GM12878 (cell line): ENCODE results near the gene RAB3IL1.

Source experiments
- BMI1 ChIP-seq: fragments of 450-650 bp; IDR thresholded peaks from 2 replicates; pipeline ENCODE4 v1.6.1; 2016; ENCODE audit warnings: mild to moderate bottlenecking, moderate library complexity, borderline replicate concordance
- E2F8 ChIP-seq: fragments of 450-650 bp; IDR thresholded peaks from 2 replicates; pipeline ENCODE4 v1.6.1; 2018; ENCODE audit warnings: mild to moderate bottlenecking, low read depth, moderate library complexity; ENCODE audit not compliant: partially characterized antibody
- MAX ChIP-seq: IDR thresholded peaks from 2 replicates; pipeline ENCODE4 v1.6.1; 2012; ENCODE audit warnings: low read depth, low read length, improper control_type of control experiment
- POLR2A ChIP-seq: IDR thresholded peaks from 2 replicates; pipeline ENCODE4 v1.6.1; 2011; ENCODE audit warnings: low read depth, mild to moderate bottlenecking, low read length
- RAD51 ChIP-seq: fragments of 450-650 bp; IDR thresholded peaks from 2 replicates; pipeline ENCODE4 v1.6.1; 2016; ENCODE audit warnings: moderate library complexity, mild to moderate bottlenecking, inconsistent platforms
- SMC3 ChIP-seq: IDR thresholded peaks from 2 replicates; pipeline ENCODE4 v1.6.1; 2011; ENCODE audit warnings: low read length, improper control_type of control experiment, borderline replicate concordance
- SRF ChIP-seq, 2 experiments: IDR thresholded peaks; 2 replicates each; pipeline ENCODE4 v1.6.1; 2011; ENCODE audit warnings: low read depth in 2 of 2, low read length in 2 of 2, mild to moderate bottlenecking in 1 of 2, moderate library complexity in 1 of 2
- ZBED1 ChIP-seq: IDR thresholded peaks from 2 replicates; pipeline ENCODE4 v1.6.1; 2016; ENCODE audit warnings: borderline replicate concordance
- TF ChIP-seq, protein P1 (sequence below), 3 experiments: IDR thresholded peaks in 2 of 3; conservative IDR thresholded peaks in 1 of 3; 2 replicates each; pipeline ENCODE4 v1.5.1; 2011; ENCODE audit warnings: low read depth in 3 of 3, low read length in 3 of 3, mild to moderate bottlenecking in 3 of 3, control low read depth in 2 of 3, moderate library complexity in 2 of 3, inconsistent platforms in 1 of 3, mixed read lengths in 1 of 3; ENCODE audit not compliant: control insufficient read depth in 2 of 3, insufficient read depth in 1 of 3; ENCODE audit errors: extremely low read depth in 1 of 3

DNA sequence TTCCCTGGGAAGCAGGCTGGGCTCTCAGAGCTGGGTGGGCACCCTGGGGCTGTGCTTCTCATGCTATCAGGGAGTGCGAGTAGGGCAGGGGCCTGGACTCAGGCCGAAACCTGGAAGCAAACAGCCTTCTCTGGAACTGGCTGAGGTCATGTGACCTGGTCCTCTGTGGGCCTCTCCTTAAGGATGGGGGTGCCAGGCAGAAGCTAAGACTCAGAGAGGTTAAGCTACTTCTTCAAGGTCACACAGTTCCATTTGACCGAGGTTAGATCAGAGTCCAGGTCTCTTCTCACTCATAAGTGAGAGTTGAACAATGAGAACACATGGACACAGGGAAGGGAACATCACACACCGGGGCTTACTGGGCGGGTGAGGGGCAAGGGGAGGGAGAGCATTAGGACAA lies 33.4 kb downstream of the RAB3IL1 start:
- TF ChIP-seq SMC3 (no peak), ZBED1 (no peak), MAX (no peak), RAD51 (no peak), SRF (IDR thresholded peaks at IDR 0.05; ENCODE audit: low read depth in 2 of 2, low read length in 2 of 2) (no peak), BMI1 (no peak), POLR2A (no peak), E2F8 (no peak)
- TF ChIP-seq, protein P1, sequence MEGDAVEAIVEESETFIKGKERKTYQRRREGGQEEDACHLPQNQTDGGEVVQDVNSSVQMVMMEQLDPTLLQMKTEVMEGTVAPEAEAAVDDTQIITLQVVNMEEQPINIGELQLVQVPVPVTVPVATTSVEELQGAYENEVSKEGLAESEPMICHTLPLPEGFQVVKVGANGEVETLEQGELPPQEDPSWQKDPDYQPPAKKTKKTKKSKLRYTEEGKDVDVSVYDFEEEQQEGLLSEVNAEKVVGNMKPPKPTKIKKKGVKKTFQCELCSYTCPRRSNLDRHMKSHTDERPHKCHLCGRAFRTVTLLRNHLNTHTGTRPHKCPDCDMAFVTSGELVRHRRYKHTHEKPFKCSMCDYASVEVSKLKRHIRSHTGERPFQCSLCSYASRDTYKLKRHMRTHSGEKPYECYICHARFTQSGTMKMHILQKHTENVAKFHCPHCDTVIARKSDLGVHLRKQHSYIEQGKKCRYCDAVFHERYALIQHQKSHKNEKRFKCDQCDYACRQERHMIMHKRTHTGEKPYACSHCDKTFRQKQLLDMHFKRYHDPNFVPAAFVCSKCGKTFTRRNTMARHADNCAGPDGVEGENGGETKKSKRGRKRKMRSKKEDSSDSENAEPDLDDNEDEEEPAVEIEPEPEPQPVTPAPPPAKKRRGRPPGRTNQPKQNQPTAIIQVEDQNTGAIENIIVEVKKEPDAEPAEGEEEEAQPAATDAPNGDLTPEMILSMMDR (IDR thresholded peaks at IDR 0.05 in 2 of 3, conservative IDR thresholded peaks at IDR 0.05 in 1 of 3; ENCODE audit: control insufficient read depth in 2 of 3, extremely low read depth in 1 of 3, insufficient read depth in 1 of 3, low read depth in 3 of 3, low read length in 3 of 3) = no peak
